Measurements from ENCODE around the gene TRIP10. TPM values are rescaled to one million over a fixed set of nuclear protein-coding genes. Genes with fewer than 3 reads are reported as not detected.

The TRIP10 gene
- total RNA-seq, 1 donor: 36.2 TPM

DNA sequence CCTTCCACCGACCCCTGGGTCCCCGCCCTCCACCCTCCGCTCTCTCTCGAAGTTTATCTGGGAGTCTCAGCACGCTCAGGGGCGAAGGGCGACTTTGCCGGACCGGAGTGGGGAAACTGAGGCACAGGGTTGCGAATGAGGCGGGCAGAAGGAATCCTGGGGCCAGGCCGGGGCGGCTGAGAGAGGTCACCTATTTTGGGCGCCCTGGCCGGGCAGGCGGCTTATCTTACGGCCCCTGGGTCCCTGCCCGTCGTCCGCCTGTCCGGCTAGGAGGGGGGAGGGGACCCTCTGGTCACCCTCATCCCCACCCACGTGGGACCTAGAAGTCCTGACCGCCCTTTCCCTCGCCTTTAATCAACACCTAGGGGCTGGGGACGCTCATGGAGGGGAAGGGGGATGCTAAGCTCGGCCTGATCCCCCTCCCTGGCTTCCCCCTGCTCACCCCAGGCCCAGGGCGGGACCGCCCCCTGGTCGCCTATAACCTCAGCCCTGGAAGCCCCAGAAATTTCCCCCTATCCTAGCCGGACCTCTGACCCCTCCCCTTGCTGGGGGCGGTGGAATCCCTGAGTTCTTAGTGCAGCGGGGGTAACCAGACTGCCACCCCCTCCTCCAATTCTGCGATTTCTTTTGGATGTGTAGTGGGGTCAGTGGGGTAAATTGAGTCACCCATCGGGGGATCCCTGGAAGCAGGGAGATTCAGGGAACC, 556 bp downstream of the TRIP10 start:
- H3K27me3 ChIP-seq (ENCODE audit: insufficient read depth, low read length): no peaks in the 10 kb centered on the region
- peaks cover 45% of the 10 kb centered on the region for H3K4me1 ChIP-seq (ENCODE audit: insufficient read depth, low read length)
- peak overlapping the region; percentile 78 for H3K4me2 ChIP-seq (ENCODE audit: insufficient read depth, low read length)
- peaks cover 5% of the 10 kb centered on the region for H3K36me3 ChIP-seq (ENCODE audit: insufficient read depth, low read length)
- peaks cover 7% of the 10 kb centered on the region for H4K20me1 ChIP-seq (ENCODE audit: insufficient read depth, low read length)
- H3K4me3 ChIP-seq (ENCODE audit: insufficient read depth, low read length): peak overlapping the region; percentile 89
- TF ChIP-seq, protein P1, sequence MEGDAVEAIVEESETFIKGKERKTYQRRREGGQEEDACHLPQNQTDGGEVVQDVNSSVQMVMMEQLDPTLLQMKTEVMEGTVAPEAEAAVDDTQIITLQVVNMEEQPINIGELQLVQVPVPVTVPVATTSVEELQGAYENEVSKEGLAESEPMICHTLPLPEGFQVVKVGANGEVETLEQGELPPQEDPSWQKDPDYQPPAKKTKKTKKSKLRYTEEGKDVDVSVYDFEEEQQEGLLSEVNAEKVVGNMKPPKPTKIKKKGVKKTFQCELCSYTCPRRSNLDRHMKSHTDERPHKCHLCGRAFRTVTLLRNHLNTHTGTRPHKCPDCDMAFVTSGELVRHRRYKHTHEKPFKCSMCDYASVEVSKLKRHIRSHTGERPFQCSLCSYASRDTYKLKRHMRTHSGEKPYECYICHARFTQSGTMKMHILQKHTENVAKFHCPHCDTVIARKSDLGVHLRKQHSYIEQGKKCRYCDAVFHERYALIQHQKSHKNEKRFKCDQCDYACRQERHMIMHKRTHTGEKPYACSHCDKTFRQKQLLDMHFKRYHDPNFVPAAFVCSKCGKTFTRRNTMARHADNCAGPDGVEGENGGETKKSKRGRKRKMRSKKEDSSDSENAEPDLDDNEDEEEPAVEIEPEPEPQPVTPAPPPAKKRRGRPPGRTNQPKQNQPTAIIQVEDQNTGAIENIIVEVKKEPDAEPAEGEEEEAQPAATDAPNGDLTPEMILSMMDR (IDR thresholded peaks at IDR 0.05; ENCODE audit: extremely low read depth, low read depth, low read length): no peak
- peak; percentile 90 for DNase-seq (ENCODE audit: insufficient read length, low spot score, missing footprints)
- H3K9me3 ChIP-seq (ENCODE audit: low read depth, low read length): no peaks in the 10 kb centered on the region
- H2AFZ ChIP-seq (ENCODE audit: low read length): peak overlapping the region; percentile 69
- H3K27ac ChIP-seq (ENCODE audit: low read depth, low read length): peak overlapping the region; percentile 17
- peaks cover 34% of the 10 kb centered on the region for H3K79me2 ChIP-seq (ENCODE audit: insufficient read depth, low read length)

GRCh38 chr19:6740589-6741343, 1.3 kb downstream of the TRIP10 start:
- Histone ChIP-seq H3K79me2 (ENCODE audit: insufficient read depth, low read length) (peaks cover 29% of the 10 kb centered on the region), H3K36me3 (ENCODE audit: insufficient read depth, low read length) (peaks cover 5% of the 10 kb centered on the region), H3K4me3 (ENCODE audit: insufficient read depth, low read length) (peak overlapping the region; percentile 89), H2AFZ (ENCODE audit: low read length) (peak overlapping the region; percentile 57), H3K9me3 (ENCODE audit: low read depth, low read length) (no peaks in the 10 kb centered on the region), H3K4me1 (ENCODE audit: insufficient read depth, low read length) (peaks cover 49% of the 10 kb centered on the region), H3K27me3 (ENCODE audit: insufficient read depth, low read length) (no peaks in the 10 kb centered on the region), H4K20me1 (ENCODE audit: insufficient read depth, low read length) (peaks cover 7% of the 10 kb centered on the region), H3K27ac (ENCODE audit: low read depth, low read length) (peak overlapping the region; percentile 17), H3K4me2 (ENCODE audit: insufficient read depth, low read length) (peak overlapping the region; percentile 78)
- TF ChIP-seq, protein P1 (IDR thresholded peaks at IDR 0.05; ENCODE audit: extremely low read depth, low read depth, low read length): no peak
- DNase-seq (ENCODE audit: insufficient read length, low spot score, missing footprints): peak; percentile 87

- peaks cover 11% of the 10 kb centered on the region for H4K20me1 ChIP-seq (ENCODE audit: insufficient read depth, low read length)
- no peak overlapping the region for H3K27ac ChIP-seq (ENCODE audit: low read depth, low read length)
- DNase-seq (ENCODE audit: insufficient read length, low spot score, missing footprints): peak; percentile 68
- H3K79me2 ChIP-seq (ENCODE audit: insufficient read depth, low read length): peaks cover 27% of the 10 kb centered on the region
- TF ChIP-seq, protein P1 (IDR thresholded peaks at IDR 0.05; ENCODE audit: extremely low read depth, low read depth, low read length): no peak
- peaks cover 36% of the 10 kb centered on the region for H3K4me1 ChIP-seq (ENCODE audit: insufficient read depth, low read length)
- H3K27me3 ChIP-seq (ENCODE audit: insufficient read depth, low read length): no peaks in the 10 kb centered on the region
- H3K4me2 ChIP-seq (ENCODE audit: insufficient read depth, low read length): no peak overlapping the region
- no peak overlapping the region for H3K4me3 ChIP-seq (ENCODE audit: insufficient read depth, low read length)
- no peak overlapping the region for H2AFZ ChIP-seq (ENCODE audit: low read length)
- H3K36me3 ChIP-seq (ENCODE audit: insufficient read depth, low read length): peaks cover 27% of the 10 kb centered on the region
- H3K9me3 ChIP-seq (ENCODE audit: low read depth, low read length): no peaks in the 10 kb centered on the region
Measured at GRCh38 chr19:6743066-6743465, 3.6 kb downstream of the TRIP10 start.

All from osteoblast (primary cell).